WERI-Rb-1 (cell line): Measurements from ENCODE around the gene NTF3.

Experiments used
- DNase-seq: peaks from one replicate; pipeline ENCODE4 v3.0.0-alpha.2; 2020
- H3K27ac ChIP-seq: fragments of 250-450 bp; sonication (Bioruptor Pico); 2 replicates; pipeline ENCODE4 v1.5.1; 2020; ENCODE audit warnings: mild to moderate bottlenecking, moderate library complexity
- H3K27me3 ChIP-seq: fragments of 250-450 bp; sonication (Bioruptor Pico); 2 replicates; pipeline ENCODE4 v1.5.1; 2021; ENCODE audit warnings: mild to moderate bottlenecking, low read depth, moderate library complexity; ENCODE audit not compliant: insufficient read depth, severe bottlenecking
- H3K36me3 ChIP-seq: fragments of 250-450 bp; sonication (Bioruptor Pico); 2 replicates; pipeline ENCODE4 v1.5.1; 2020; ENCODE audit warnings: mild to moderate bottlenecking, moderate library complexity
- H3K4me3 ChIP-seq: 2 replicates; pipeline ENCODE4 v1.5.1; 2011; ENCODE audit warnings: low read depth, mild to moderate bottlenecking, control low read depth, low read length
- H3K9me3 ChIP-seq: fragments of 250-450 bp; sonication (Bioruptor Pico); 2 replicates; pipeline ENCODE4 v1.5.1; 2021; ENCODE audit warnings: mild to moderate bottlenecking, moderate library complexity; ENCODE audit not compliant: severe bottlenecking
- CTCF ChIP-seq: IDR thresholded peaks from 2 replicates; pipeline ENCODE4 v1.5.1; 2011; ENCODE audit warnings: low read depth, mild to moderate bottlenecking, control low read depth, inconsistent platforms, low read length

NTF3 gene

GRCh38 chr12:5524116-5524768, 92.3 kb downstream of the NTF3 start:
- Histone ChIP-seq H3K9me3 (no peaks in the 10 kb centered on the region), H3K27me3 (no peaks in the 10 kb centered on the region), H3K36me3 (no peaks in the 10 kb centered on the region), H3K4me3 (no peak overlapping the region), H3K27ac (no peak overlapping the region)
- TF ChIP-seq CTCF: no peak
- no peak for DNase-seq

- no peak for DNase-seq
- Histone ChIP-seq H3K27me3 (no peaks in the 10 kb centered on the region), H3K27ac (no peak overlapping the region), H3K9me3 (no peaks in the 10 kb centered on the region), H3K36me3 (no peaks in the 10 kb centered on the region), H3K4me3 (no peak overlapping the region)
- no peak for TF ChIP-seq CTCF
Measured at GRCh38 chr12:5524769-5525436, 93.0 kb downstream of the NTF3 start.

- no peak for TF ChIP-seq CTCF
- Histone ChIP-seq H3K27me3 (no peaks in the 10 kb centered on the region), H3K36me3 (no peaks in the 10 kb centered on the region), H3K4me3 (no peak overlapping the region), H3K27ac (no peak overlapping the region), H3K9me3 (no peaks in the 10 kb centered on the region)
- DNase-seq: no peak
Measured at GRCh38 chr12:5525783-5526367, 94.0 kb downstream of the NTF3 start.

GRCh38 chr12:5533368-5533767, 101.5 kb downstream of the NTF3 start:
- Histone ChIP-seq H3K27me3 (no peaks in the 10 kb centered on the region), H3K36me3 (no peaks in the 10 kb centered on the region), H3K4me3 (no peak overlapping the region), H3K27ac (no peak overlapping the region), H3K9me3 (no peaks in the 10 kb centered on the region)
- TF ChIP-seq CTCF: no peak
- no peak for DNase-seq

- H3K36me3 ChIP-seq: no peaks in the 10 kb centered on the region
- no peak overlapping the region for H3K27ac ChIP-seq
- no peaks in the 10 kb centered on the region for H3K27me3 ChIP-seq
- no peak overlapping the region for H3K4me3 ChIP-seq
- no peak for DNase-seq
- H3K9me3 ChIP-seq: no peaks in the 10 kb centered on the region
- no peak for TF ChIP-seq CTCF
Measured at GRCh38 chr12:5534426-5535199, 102.7 kb downstream of the NTF3 start.
